SK-N-SH treated with all-trans-retinoic acid at 6 μM for 48 hours (cell line): Measurements from ENCODE around the gene KCNK15.

Source experiments
- ATAC-seq: fragments of 200-7000 bp; cut with Tn5 transposase; 3 replicates; pipeline ENCODE4 v1.9.1; 2020; ENCODE audit warnings: mild to moderate bottlenecking, moderate library complexity
- ARNTL ChIP-seq: fragments of 450-650 bp; formaldehyde crosslinking; IDR thresholded peaks from 2 replicates; pipeline ENCODE4 v1.5.0; 2020; ENCODE audit warnings: low read depth, mild to moderate bottlenecking, moderate library complexity, borderline replicate concordance
- BACH2 ChIP-seq: fragments of 250-450 bp; sonication (Bioruptor Pico); IDR thresholded peaks from 2 replicates; pipeline ENCODE4 v1.9.0; 2021; ENCODE audit warnings: mild to moderate bottlenecking, borderline replicate concordance
- CREB5 ChIP-seq: fragments of 250-450 bp; sonication (Bioruptor Pico); IDR thresholded peaks from 2 replicates; pipeline ENCODE4 v1.5.1; 2020; ENCODE audit warnings: low read depth, mild to moderate bottlenecking, moderate library complexity
- CSDC2 ChIP-seq: fragments of 250-450 bp; sonication (Bioruptor Pico); IDR thresholded peaks from 2 replicates; pipeline ENCODE4 v1.5.0; 2020; ENCODE audit warnings: mild to moderate bottlenecking, moderate library complexity
- CSRNP3 ChIP-seq: fragments of 250-450 bp; sonication (Bioruptor Pico); IDR thresholded peaks from 2 replicates; pipeline ENCODE4 v1.5.1; 2021; ENCODE audit warnings: mild to moderate bottlenecking, moderate library complexity
- GLIS3 ChIP-seq: fragments of 250-450 bp; sonication (Bioruptor Pico); IDR thresholded peaks from 2 replicates; pipeline ENCODE4 v1.5.0; 2020; ENCODE audit warnings: mild to moderate bottlenecking, moderate library complexity
- ISL1 ChIP-seq: fragments of 250-450 bp; sonication (Bioruptor Pico); IDR thresholded peaks from 2 replicates; pipeline ENCODE4 v2.1.2; 2022; ENCODE audit warnings: mild to moderate bottlenecking, moderate library complexity
- OSR1 ChIP-seq: fragments of 250-450 bp; sonication (Bioruptor Pico); IDR thresholded peaks from 2 replicates; pipeline ENCODE4 v1.8.0; 2022; ENCODE audit warnings: moderate library complexity, mild to moderate bottlenecking, inconsistent platforms
- PATZ1 ChIP-seq: fragments of 250-450 bp; sonication (Bioruptor Pico); IDR thresholded peaks from 2 replicates; pipeline ENCODE4 v1.8.0; 2020; ENCODE audit warnings: mild to moderate bottlenecking, moderate library complexity, borderline replicate concordance
- POU6F1 ChIP-seq: fragments of 250-450 bp; sonication (Bioruptor Pico); IDR thresholded peaks from 2 replicates; pipeline ENCODE4 v1.8.0; 2021; ENCODE audit warnings: low read depth, mild to moderate bottlenecking, moderate library complexity, borderline replicate concordance
- PPARA ChIP-seq: fragments of 250-450 bp; sonication (Bioruptor Pico); IDR thresholded peaks from 2 replicates; pipeline ENCODE4 v1.5.0; 2020; ENCODE audit warnings: mild to moderate bottlenecking, borderline replicate concordance
- SNAI2 ChIP-seq: fragments of 250-450 bp; sonication (Bioruptor Pico); IDR thresholded peaks from 2 replicates; pipeline ENCODE4 v1.5.0; 2020; ENCODE audit warnings: mild to moderate bottlenecking, moderate library complexity
- TCF4 ChIP-seq: fragments of 250-450 bp; sonication (Bioruptor Pico); IDR thresholded peaks from 2 replicates; pipeline ENCODE4 v1.8.0; 2021; ENCODE audit warnings: mild to moderate bottlenecking, moderate library complexity, borderline replicate concordance
- TOX ChIP-seq: fragments of 250-450 bp; sonication (Bioruptor Pico); IDR thresholded peaks from 2 replicates; pipeline ENCODE4 v1.8.0; 2021; ENCODE audit warnings: mild to moderate bottlenecking, moderate library complexity, borderline replicate concordance
- TSHZ2 ChIP-seq: fragments of 250-450 bp; sonication (Bioruptor Pico); IDR thresholded peaks from 2 replicates; pipeline ENCODE4 v1.5.0; 2020; ENCODE audit warnings: mild to moderate bottlenecking, moderate library complexity
- ZC3H10 ChIP-seq: fragments of 250-450 bp; sonication (Bioruptor Pico); IDR thresholded peaks from 2 replicates; pipeline ENCODE4 v1.5.1; 2021; ENCODE audit warnings: mild to moderate bottlenecking, moderate library complexity
- ZFP30 ChIP-seq: fragments of 450-650 bp; formaldehyde crosslinking; IDR thresholded peaks from 2 replicates; pipeline ENCODE4 v1.5.0; 2022; ENCODE audit warnings: mild to moderate bottlenecking, moderate library complexity
- ZNF565 ChIP-seq: fragments of 450-650 bp; formaldehyde crosslinking; conservative IDR thresholded peaks from 2 replicates; pipeline ENCODE4 v1.5.0; 2020; ENCODE audit warnings: low read depth, mild to moderate bottlenecking, moderate library complexity
- ZNF70 ChIP-seq: fragments of 450-650 bp; formaldehyde crosslinking; IDR thresholded peaks from 2 replicates; pipeline ENCODE4 v1.5.0; 2020; ENCODE audit warnings: mild to moderate bottlenecking, moderate library complexity
- ZNF8 ChIP-seq: fragments of 450-650 bp; formaldehyde crosslinking; IDR thresholded peaks from 2 replicates; pipeline ENCODE4 v1.5.0; 2020; ENCODE audit warnings: mild to moderate bottlenecking, moderate library complexity

Gene KCNK15

GRCh38 chr20:44723798-44724362 lies 21.8 kb upstream of the KCNK15 start:
- TF ChIP-seq PPARA (no peak), SNAI2 (no peak)
- ATAC-seq, result no peak

GRCh38 chr20:44724423-44725091 lies 21.1 kb upstream of the KCNK15 start:
- no peak for TF ChIP-seq ZNF565 (CRISPR knock-in tag)
- no peak for TF ChIP-seq OSR1 (CRISPR knock-in tag)
- no peak for TF ChIP-seq CREB5
- no peak for TF ChIP-seq SNAI2
- TF ChIP-seq ZNF70 (CRISPR knock-in tag), result no peak
- no peak for TF ChIP-seq ISL1 (CRISPR knock-in tag)
- TF ChIP-seq POU6F1 (CRISPR knock-in tag), result no peak
- TF ChIP-seq BACH2 (CRISPR knock-in tag), result no peak
- TF ChIP-seq PATZ1 (CRISPR knock-in tag), result no peak
- no peak for TF ChIP-seq PPARA
- TF ChIP-seq TOX (CRISPR knock-in tag), result no peak
- no peak for TF ChIP-seq ZNF8 (CRISPR knock-in tag)
- TF ChIP-seq GLIS3 (CRISPR knock-in tag), result no peak
- TF ChIP-seq CSRNP3 (CRISPR knock-in tag), result no peak
- TF ChIP-seq ARNTL (CRISPR knock-in tag), result no peak
- no peak for TF ChIP-seq TCF4 (CRISPR knock-in tag)
- TF ChIP-seq, all 23 proteins: peak for 0
- ATAC-seq, result no peak

GRCh38 chr20:44725837-44726236 lies 19.8 kb upstream of the KCNK15 start:
- TF ChIP-seq CSDC2 (CRISPR knock-in tag), result no peak
- TF ChIP-seq ISL1 (CRISPR knock-in tag), result no peak
- no peak for TF ChIP-seq ZC3H10 (CRISPR knock-in tag)
- TF ChIP-seq ZFP30 (CRISPR knock-in tag), result no peak
- TF ChIP-seq BACH2 (CRISPR knock-in tag), result no peak
- no peak for TF ChIP-seq POU6F1 (CRISPR knock-in tag)
- no peak for TF ChIP-seq ZNF565 (CRISPR knock-in tag)
- TF ChIP-seq TOX (CRISPR knock-in tag), result no peak
- TF ChIP-seq TSHZ2 (CRISPR knock-in tag), result no peak
- no peak for TF ChIP-seq CSRNP3 (CRISPR knock-in tag)
- TF ChIP-seq GLIS3 (CRISPR knock-in tag), result no peak
- TF ChIP-seq, all 23 proteins: peak for 0
- no peak for ATAC-seq
